ENCODE results near the gene UNC80.

- TF ChIP-seq CTCF (IDR thresholded peaks at IDR 0.05) (no peak), EP300 (IDR thresholded peaks at IDR 0.05) (no peak)
These were observed 172.1 kb downstream of the UNC80 start for GRCh38 chr2:209943776-209944175.

All from ovary (tissue), 3 donors.